GM19468 (cell line): ENCODE measurements around the gene OCA2.

Source experiments
- ATAC-seq: cut with Tn5 transposase; IDR thresholded peaks from one replicate; pipeline ENCODE4 v1.9.1; 2021; ENCODE audit warnings: mild to moderate bottlenecking, moderate library complexity, moderate number of reproducible peaks; ENCODE audit not compliant: unreplicated experiment; ENCODE audit errors: extremely low read depth

OCA2 gene

GRCh38 chr15:27899583-27900285 lies 199.4 kb downstream of the OCA2 start:
- no peak for ATAC-seq

- ATAC-seq: no peak
Observed at GRCh38 chr15:27897481-27897880, 201.6 kb downstream of the OCA2 start.

GRCh38 chr15:27894645-27895044 lies 204.5 kb downstream of the OCA2 start:
- no peak for ATAC-seq

GRCh38 chr15:27889258-27889657 lies 209.9 kb downstream of the OCA2 start:
- ATAC-seq: no peak

GRCh38 chr15:27885201-27885600 lies 213.9 kb downstream of the OCA2 start:
- no peak for ATAC-seq

GRCh38 chr15:27884726-27885125 lies 214.4 kb downstream of the OCA2 start:
- no peak for ATAC-seq

- no peak for ATAC-seq
Observed at GRCh38 chr15:27878841-27879240, 220.3 kb downstream of the OCA2 start.

- no peak for ATAC-seq
Observed at GRCh38 chr15:27873828-27874227, 225.3 kb downstream of the OCA2 start.

GRCh38 chr15:27873039-27873438 lies 226.1 kb downstream of the OCA2 start:
- no peak for ATAC-seq

- ATAC-seq: no peak
Observed at GRCh38 chr15:27872355-27872754, 226.8 kb downstream of the OCA2 start.

GRCh38 chr15:27871902-27872260 lies 227.2 kb downstream of the OCA2 start:
- no peak for ATAC-seq

GRCh38 chr15:27871078-27871901 lies 227.8 kb downstream of the OCA2 start:
- ATAC-seq: no peak

GRCh38 chr15:27870320-27870719 lies 228.8 kb downstream of the OCA2 start:
- ATAC-seq: no peak

GRCh38 chr15:27869697-27870281 lies 229.3 kb downstream of the OCA2 start:
- ATAC-seq: no peak

- ATAC-seq: no peak
Observed at GRCh38 chr15:27868828-27869404, 230.2 kb downstream of the OCA2 start.

- no peak for ATAC-seq
Observed at GRCh38 chr15:27867861-27868260, 231.3 kb downstream of the OCA2 start.

GRCh38 chr15:27866505-27867165 lies 232.5 kb downstream of the OCA2 start:
- ATAC-seq: no peak

- ATAC-seq: no peak
Observed at GRCh38 chr15:27865926-27866325, 233.2 kb downstream of the OCA2 start.

- no peak for ATAC-seq
Observed at GRCh38 chr15:27865323-27865922, 233.7 kb downstream of the OCA2 start.

- no peak for ATAC-seq
Observed at GRCh38 chr15:27864719-27865118, 234.4 kb downstream of the OCA2 start.
